HG03064 (cell line): ENCODE results near the gene TIMM9.
A peak's percentile ranks its signal among the peaks of the same experiment; 100 is the strongest.
"Not testable (repeated sequence)": the region's sequence is repeated elsewhere in the genome, so short reads cannot be mapped to it uniquely, and the experiment has no call there.

Experiments
- ATAC-seq: cut with Tn5 transposase; IDR thresholded peaks from one replicate; pipeline ENCODE4 v1.9.1; 2021; ENCODE audit warnings: low read depth; ENCODE audit not compliant: unreplicated experiment

The TIMM9 gene

DNA sequence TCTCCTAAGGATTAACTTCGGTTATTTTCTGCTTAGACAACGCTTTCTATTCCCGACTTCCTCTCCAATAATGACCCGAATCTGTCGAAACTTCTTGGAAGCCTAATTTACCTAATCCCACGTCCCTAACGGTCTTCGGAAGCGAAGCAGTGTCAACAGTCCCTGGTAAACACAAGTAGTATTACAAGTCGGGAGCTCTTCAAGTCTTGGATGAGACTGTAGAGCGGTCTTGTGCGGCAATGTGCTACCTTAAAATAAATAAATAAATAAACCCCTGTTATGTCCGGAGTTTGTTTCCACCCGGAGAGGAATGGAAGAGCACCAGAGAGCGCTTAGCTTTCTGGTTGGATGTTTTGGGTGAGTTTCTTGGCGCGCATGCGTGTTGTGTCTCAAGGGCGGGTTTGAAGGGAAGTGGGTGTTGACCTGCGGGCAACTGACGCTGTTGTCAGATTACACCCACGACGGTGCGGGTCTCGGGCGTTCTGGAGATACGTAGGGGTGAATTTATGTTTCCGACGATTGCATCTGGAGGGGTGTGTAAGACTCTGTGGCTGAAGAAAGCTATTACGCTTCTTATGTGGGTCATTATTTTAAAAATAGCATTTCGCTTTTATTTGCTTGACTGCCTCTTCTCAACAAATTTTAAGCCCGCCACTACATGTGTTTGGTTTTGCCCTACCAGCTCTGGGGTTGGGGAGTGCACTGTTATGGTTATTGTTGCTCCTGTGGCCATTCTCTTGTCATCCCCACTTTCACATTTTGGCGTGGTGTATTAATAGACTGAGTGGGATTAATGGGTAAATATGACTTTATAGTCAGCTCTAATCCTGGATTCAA, at the start of gene TIMM9, which contains the start of gene KIAA0586:
TIMM9 (minus strand) TSS at position 251 of the 837 bp plus-strand sequence. CDS start 15,586 bp downstream, outside the sequence.
KIAA0586 (plus strand) TSS at position 439 of the 837 bp plus-strand sequence. CDS start 546 bp downstream, outside the sequence.
- peak; percentile 80 for ATAC-seq

DNA sequence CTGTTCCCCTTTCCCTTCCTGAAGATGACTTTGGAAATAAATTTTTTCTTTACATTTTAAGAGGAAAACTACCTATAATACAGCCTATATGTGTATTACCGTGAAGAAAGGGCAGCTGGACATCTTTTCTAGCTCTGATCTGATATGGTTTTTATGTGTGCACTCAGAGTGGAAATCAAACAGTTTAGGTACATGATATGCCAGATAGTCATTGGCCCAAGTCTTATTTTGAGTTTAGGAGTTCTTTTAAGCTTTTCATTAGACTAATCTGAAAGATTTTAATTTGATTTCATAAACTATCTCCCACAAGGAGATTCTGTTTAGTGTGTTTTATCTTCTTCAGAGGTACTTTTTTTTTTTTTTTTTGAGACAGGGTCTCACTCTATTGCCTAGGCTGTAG, 49.0 kb upstream of the TIMM9 start:
- no peak for ATAC-seq

- no peak for ATAC-seq
These were observed 42.0 kb upstream of the TIMM9 start for GRCh38 chr14:58469309-58469708.

DNA sequence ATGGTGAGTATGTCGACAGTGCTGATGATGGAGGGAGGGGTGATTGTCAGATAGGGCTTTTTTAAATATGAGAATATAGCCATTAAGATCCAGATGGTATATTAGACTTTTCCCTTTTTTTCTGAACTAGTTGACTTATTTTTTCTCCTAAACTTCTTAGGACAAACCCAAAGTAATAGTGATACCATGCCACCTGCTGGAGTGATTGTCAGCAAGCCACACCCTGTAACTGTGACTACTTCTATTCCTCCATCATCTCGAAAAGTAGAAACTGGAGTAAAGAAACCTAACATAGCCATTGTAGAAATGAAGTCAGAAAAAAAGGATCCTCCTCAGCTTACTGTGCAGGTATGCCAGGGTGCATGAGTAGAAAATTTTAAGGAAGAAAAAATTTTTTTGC, 40.2 kb upstream of the TIMM9 start:
- no peak for ATAC-seq

GRCh38 chr14:58466459-58466858, 39.1 kb upstream of the TIMM9 start:
- no peak for ATAC-seq

DNA sequence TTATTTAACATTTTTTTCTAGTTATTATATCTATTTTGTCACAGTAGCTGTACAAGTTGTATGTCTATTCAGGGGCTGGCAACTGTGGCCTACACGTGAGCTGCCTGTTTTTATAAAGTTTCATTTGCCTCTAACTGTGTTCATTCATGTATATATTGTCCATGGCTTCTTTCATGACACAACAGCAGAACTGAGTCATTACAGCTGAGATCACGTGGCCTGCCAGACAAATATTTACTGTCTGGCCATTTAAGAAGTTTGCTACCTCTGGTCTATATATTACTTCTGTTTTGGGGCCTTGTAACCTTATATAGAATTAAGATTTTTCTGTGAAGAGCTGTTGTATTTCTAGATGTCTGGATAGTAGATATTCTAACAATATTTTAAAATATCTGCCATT, 38.1 kb upstream of the TIMM9 start:
- ATAC-seq, result no peak

DNA sequence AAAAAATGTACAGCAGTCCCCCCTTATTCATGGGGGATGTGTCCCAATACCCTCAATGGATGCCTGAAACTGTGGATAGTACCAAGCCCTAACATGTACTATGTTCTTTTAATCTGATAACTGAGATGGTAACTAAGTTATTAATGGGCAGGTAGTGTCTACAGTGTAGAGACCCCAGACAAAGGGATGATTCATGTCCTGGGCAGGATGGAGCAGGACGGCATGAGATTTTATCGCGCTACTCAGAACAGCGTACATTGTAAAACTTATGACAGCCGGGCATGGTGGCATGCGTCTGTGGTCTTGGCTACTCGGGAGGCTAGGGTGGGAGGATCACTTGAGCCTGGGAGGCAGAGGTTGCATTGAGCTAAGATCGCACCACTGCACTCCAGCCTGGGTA, 37.3 kb upstream of the TIMM9 start:
- ATAC-seq, result no peak

DNA sequence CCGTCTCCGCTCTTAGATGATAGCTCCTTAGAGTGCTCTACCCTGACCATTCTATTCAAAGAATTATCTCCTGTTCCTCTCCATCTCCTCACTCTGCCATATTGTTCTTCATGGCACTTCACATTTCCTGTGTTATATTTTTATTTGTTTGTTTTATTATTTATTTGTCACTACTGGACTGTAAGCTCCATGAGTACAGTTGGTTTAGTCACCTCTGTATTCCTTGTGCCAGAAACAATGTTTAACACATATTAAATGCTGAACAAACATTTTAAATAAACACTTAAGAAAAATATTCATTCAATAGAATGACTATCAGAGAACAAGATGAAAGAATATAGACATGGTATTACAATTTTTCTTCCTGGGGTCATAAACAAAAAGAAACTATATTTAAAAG, 35.8 kb upstream of the TIMM9 start:
- ATAC-seq, result no peak

GRCh38 chr14:58460772-58461171, 33.4 kb upstream of the TIMM9 start:
- ATAC-seq, result no peak

DNA sequence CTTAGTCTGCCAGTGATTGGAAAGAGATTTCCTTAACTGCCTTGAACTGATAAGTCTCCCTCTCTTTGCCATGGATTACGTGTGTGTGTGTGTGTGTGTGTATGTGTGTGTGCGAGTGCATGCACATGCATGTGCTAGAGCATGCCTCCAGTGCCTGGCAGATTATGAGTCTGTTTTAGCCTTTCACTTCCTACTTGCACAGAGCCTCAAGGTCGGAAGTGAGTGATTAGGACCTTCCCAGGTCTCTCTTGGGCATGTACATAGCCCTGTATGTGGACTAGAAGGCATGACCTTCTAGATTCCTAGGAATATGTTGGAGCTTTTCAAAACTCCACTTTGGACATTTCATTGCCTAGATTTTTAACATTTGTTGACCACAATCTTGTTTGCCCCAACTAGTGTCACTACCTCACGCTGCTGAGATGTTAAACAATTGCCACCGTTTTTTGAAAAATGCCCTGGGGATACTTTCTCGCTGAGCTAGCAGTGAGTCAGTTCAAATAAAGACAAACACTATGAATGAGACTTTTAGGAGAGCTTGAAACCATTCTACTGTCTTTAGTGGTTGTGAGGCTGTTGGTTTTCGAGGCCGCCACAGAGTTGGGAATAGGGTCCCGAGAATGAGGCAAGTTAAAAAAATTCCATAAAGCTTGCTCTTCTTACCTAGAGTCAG, 28.4 kb upstream of the TIMM9 start:
- ATAC-seq, result no peak

DNA sequence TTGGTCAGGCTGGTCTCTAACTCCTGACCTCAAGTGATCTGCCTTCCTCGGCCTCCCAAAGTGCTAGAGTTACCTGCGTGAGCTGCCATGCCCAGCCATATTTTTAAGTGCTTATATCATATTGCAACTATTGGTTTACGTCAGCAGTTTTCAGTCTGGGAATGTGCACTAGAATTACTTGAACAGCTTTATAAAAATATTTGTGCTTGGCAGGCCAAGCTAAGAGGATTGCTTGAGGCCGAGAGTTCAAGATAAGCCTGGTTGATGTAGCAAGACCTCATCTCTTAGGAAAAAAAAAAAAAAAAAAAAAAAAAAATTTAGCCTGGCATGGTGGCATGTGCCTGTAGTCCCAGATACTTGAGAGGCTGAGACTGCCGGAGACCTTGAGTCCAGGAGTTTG, 17.3 kb upstream of the TIMM9 start:
- ATAC-seq, result no peak

DNA sequence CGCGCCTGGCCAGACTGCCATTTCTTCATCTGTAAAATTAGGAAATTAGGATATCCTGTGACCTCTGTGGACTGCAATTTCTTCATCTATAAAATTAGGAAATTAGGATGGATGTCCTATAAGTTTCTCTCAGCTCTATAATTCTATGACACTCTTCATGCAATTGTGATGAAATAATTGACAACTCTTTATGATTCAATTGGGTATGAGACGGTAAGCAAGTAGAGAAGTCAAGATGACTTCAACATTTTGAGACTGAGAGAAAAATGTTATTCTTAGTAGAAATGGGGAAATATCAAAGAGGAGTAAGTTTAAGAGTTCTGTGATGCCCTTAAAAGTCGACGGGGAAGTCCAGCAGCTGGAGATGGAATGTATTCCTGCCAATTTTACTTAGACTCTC, 12.1 kb upstream of the TIMM9 start:
- ATAC-seq, result no peak

DNA sequence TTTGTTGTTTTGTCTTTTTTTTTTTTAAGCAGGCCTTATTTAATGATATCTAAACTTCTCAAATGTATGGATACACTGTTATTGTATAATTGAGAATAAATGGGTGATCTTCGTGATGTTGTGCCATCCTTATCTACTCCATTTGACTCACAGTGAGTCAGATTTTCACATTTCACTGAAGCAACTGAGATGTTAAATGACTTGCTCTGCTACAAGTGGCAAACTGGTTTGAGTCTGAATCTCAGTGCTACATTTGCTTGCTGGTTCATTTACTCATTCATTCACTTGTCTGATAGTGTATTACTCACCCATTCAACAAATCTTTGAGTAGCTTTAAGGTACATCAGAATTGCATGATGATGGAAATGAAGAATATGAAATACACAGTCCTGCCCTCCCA, 2.8 kb upstream of the TIMM9 start:
- no peak for ATAC-seq

DNA sequence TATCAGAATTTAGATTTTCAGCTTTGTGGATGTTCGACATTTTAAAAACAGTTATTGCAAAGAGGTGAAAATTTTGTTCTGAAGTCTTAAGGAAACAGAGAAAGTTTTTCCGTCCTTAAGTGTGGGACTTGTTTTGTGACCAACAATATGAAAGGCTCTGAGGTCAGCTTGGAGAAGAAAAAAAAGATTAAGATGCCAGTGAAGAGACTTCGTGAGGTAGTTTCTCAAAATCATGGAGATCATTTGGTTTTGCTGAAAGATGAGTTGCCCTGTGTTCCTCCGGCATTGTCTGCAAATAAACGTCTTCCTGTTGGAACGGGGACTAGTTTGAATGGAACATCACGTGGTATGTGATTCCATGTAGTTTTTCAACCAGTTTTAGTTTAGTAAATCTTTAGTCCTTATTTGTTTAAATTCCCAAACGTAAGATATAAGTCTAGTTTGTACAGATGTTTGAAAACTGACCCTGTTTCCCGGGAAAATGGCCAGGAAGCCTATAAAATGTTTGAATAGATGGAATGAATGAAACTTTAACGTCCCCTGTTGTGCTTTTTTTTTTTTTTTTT, 870 bp upstream of the TIMM9 start:
- ATAC-seq, result peak; percentile 25

DNA sequence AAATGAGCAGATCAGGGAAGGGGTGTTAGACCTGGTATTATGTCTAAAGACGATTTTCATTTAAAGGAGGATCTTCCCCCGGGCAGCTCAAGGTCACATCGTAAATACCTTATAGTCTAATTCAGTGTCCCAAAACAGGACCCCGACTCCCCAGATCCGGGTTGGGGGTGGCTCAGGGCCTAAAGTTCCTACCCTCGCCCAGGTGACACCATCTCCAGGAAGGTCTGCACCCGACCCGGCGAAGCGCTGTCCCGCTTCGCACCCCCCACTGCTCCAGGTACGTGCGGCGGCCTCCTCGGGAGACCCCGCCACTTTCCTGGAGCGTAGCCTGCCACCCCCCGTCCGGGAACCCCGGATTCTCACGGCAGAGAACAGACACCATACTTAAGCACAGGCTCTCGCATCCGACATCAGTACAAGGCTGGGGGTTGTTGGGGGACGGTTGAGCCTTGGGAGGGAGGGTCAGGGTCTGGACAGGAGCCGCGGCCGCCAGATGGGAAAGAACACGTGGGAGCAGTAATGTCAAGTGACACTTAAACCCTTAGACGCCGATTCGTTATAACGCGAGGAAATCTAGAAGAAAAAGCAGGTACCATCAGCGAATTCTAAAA, 556 bp downstream of the TIMM9 start:
- no peak for ATAC-seq

GRCh38 chr14:58416934-58417333, 10.4 kb downstream of the TIMM9 start:
- not testable (repeated sequence) for ATAC-seq

DNA sequence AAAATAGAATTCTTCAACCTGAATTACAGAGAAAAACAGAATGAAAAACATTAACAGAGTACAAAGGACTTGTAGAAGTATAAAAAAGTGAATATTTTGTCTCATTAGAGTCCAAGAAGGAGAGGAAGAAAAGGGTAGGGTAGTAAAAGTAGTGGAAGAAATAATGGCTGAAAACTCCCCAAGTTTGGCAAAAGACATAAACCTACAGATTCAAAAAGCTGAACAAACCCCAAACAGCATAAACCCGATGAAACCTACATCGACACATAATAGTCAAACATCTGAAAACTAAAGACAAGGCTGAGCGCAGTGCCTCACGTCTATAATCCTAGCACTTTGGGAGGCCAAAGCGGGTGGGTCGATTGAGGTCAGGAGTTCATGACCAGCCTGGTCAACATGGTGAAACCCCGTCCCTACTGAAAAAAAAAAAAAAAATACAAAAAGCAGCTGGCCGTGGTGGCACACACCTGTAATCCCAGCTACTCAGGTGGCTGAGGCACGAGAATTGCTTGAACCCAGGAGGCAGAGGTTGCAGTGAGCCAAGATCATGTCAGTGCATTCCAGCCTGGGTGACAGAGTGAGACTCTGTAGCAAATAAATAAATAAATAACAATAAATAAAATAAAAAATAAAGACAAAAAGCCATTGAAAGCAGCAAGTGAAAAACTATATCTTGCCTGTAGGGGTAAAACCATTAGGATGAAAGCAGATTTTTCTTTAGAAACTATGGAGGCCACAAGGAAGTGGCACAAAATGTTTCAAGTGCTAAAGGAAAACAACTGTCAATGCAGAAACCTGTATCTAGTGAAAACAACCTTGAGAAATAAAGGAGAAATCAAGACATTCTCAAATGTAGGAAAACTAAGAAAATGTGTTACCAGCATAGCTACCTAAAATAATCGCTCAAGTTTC, 11.4 kb downstream of the TIMM9 start:
- no peak for ATAC-seq

- ATAC-seq, result no peak
These were observed 12.5 kb downstream of the TIMM9 start for GRCh38 chr14:58414845-58415244.

GRCh38 chr14:58408681-58409215, 18.6 kb downstream of the TIMM9 start:
- ATAC-seq, result no peak

DNA sequence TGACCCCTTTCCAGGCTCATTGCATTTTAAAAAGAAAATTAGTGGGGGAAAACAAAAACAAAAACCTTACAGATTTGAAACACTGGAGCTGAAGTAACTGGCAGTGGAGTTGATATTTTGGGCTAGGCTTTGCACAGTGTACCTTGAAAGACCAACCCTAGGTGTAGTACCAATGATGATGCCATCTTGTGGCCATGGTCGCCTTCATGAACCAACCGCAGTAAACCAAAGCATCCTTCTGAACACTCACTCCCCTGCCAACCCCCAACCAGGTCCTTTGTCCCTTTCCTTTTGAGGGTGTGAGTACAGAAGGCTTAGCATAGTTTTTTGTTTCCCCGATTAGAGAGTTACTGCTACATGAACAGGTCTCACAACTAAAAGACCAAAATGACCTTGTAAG, 25.7 kb downstream of the TIMM9 start:
- no peak for ATAC-seq
